ENCODE data around the gene KLHL40. TPM values are rescaled to one million over a fixed set of nuclear protein-coding genes. Genes with fewer than 3 reads are reported as not detected.

The KLHL40 gene
- total RNA-seq, 2 experiments from 2014 or later = not detected

DNA sequence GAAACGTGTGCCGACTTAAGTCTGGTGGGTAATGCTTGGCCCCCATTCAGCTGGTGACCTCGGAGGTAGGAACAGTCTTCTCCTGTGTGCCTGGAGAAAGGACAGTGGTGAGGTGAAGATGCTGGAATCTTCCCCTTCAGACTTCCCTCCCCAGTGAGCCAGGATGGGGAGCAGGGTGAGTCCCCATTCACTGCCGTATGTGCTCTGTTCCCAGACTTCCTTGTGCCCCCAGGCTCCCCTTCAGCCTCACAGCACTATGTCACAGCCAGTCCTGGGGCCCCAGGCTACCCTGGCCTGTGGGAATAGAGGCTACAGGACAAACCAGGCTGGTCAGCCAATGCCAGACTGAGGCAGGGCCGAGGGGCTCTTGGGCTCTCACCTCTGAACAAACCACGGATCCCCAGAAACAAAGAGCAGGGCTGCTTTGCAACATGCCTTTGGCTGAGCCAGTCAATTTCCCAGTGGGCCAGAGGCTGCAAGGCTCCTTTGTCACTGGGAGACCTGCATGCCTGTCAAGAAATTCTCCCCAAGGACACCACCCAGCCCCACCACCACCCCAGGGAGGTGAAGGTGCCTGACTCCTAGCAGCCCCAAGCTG lies 49.0 kb downstream of the KLHL40 start:
- POLR2A ChIA-PET = no interaction called here
- CTCF ChIA-PET = no interaction called here
- no peak for DNase-seq
- Mint-ChIP-seq H3K36me3 (ENCODE audit: low read depth) (no peaks in the 10 kb centered on the region), H3K4me1 (no peaks in the 10 kb centered on the region), H3K4me3 (no peak overlapping the region), H3K27me3 (peaks cover 5% of the 10 kb centered on the region), H3K9me3 (no peaks in the 10 kb centered on the region), H3K27ac (no peak overlapping the region)

DNA sequence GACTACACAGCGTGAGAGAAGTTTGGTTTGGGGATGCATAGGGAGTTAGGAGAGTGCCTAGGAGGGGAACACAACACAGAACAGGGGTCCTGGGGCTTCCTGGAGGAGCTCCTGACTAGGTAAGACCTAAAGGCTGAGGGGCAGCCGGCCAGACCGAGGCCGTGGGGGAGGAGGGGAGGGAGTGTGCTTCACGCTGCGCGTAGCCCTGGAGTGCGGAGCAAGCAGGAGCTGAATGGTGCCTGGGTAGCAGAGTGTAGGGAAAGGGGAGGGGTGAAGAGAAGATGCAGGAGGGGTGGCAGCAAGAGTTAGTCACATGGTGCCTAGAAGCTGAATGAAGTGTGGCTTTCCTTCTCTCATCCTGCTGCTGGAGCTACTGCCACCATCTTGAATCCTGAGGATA lies 49.7 kb downstream of the KLHL40 start:
- ChIA-PET POLR2A (no interaction called here), CTCF (no interaction called here)
- DNase-seq = no peak
- Mint-ChIP-seq H3K27me3 (peaks cover 5% of the 10 kb centered on the region), H3K27ac (no peak overlapping the region), H3K9me3 (no peaks in the 10 kb centered on the region), H3K4me1 (no peaks in the 10 kb centered on the region), H3K36me3 (ENCODE audit: low read depth) (no peaks in the 10 kb centered on the region), H3K4me3 (no peak overlapping the region)

DNA sequence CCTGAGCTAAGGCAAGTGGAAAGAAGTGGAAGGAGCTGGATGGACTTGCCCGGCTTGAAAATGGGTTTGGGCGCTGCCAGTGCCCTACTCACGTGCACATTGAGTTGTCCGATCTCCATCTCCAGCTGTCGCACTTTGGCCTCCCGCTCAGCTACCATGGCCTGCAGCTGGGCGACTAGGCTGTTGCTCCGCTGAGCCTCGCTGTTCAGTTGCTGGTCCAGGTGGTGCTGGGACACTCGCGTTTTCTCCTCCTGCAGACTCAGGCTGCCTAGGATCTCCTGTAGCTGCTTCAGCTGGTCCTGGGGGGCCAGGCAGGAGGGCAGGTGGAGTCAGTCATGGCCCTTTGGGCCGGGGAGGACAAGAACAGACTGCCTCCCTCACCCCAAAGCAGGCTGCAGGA lies 50.3 kb downstream of the KLHL40 start:
- no peaks in the 10 kb centered on the region for H3K36me3 Mint-ChIP-seq (ENCODE audit: low read depth)
- ChIA-PET POLR2A (no interaction called here), CTCF (no interaction called here)
- H3K4me1 Mint-ChIP-seq = no peaks in the 10 kb centered on the region
- DNase-seq = no peak
- no peaks in the 10 kb centered on the region for H3K9me3 Mint-ChIP-seq
- no peak overlapping the region for H3K27ac Mint-ChIP-seq
- no peak overlapping the region for H3K4me3 Mint-ChIP-seq
- H3K27me3 Mint-ChIP-seq = peaks cover 5% of the 10 kb centered on the region

DNA sequence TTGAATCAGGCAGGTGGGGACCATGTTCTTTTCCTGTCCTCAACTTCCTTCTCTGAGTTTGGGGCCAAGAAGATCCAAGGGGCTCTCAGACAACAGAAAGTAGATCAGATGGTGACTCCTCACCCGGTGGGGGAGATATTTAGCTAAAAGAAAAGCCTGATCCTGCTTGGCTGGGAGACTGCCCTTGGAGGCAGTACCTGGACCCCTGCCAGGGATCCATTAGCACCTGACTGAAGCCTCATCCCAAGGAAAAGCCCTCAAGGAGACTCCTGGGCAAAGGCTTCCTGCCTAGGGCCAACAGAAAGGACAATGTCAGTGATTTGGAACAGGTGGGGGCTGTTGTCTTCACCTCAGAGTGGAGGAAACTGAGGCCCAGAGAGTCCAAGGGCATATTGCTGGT lies 50.7 kb downstream of the KLHL40 start:
- Mint-ChIP-seq H3K4me3 (no peak overlapping the region), H3K9me3 (no peaks in the 10 kb centered on the region), H3K27ac (no peak overlapping the region), H3K27me3 (peaks cover 5% of the 10 kb centered on the region), H3K4me1 (no peaks in the 10 kb centered on the region), H3K36me3 (ENCODE audit: low read depth) (no peaks in the 10 kb centered on the region)
- POLR2A ChIA-PET = no interaction called here
- no peak for DNase-seq
- CTCF ChIA-PET = interaction anchor here (0.9 kb wide), 1 partner anchor 9 kb away, joined by 3 read pairs; no protein-coding TSS in a partner anchor

DNA sequence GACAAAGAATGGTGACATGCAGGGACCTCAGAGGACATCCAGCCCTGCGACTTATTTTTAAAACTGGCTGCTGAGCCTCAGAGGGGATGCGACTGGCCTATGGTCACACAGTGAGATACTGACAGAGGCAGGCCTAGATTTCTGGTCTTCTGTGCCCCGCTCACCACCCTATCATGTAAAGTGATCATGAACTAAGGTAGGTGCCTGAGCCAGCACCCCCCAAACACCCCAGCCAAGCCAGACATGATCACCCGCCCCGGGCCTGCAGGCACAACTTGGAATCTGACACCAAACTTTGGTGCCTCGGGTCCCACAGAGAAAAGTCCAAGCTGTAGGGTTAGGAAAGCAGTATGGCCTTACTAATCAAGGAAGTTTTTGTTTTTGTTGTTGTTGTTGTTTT lies 51.2 kb downstream of the KLHL40 start:
- H3K27me3 Mint-ChIP-seq = peaks cover 5% of the 10 kb centered on the region
- no peak overlapping the region for H3K4me3 Mint-ChIP-seq
- ChIA-PET CTCF (interaction anchor here (0.9 kb wide), 1 partner anchor 9 kb away, joined by 3 read pairs; no protein-coding TSS in a partner anchor), POLR2A (no interaction called here)
- H3K4me1 Mint-ChIP-seq = no peaks in the 10 kb centered on the region
- H3K36me3 Mint-ChIP-seq (ENCODE audit: low read depth) = no peaks in the 10 kb centered on the region
- no peak for DNase-seq
- no peaks in the 10 kb centered on the region for H3K9me3 Mint-ChIP-seq
- H3K27ac Mint-ChIP-seq = no peak overlapping the region

DNA sequence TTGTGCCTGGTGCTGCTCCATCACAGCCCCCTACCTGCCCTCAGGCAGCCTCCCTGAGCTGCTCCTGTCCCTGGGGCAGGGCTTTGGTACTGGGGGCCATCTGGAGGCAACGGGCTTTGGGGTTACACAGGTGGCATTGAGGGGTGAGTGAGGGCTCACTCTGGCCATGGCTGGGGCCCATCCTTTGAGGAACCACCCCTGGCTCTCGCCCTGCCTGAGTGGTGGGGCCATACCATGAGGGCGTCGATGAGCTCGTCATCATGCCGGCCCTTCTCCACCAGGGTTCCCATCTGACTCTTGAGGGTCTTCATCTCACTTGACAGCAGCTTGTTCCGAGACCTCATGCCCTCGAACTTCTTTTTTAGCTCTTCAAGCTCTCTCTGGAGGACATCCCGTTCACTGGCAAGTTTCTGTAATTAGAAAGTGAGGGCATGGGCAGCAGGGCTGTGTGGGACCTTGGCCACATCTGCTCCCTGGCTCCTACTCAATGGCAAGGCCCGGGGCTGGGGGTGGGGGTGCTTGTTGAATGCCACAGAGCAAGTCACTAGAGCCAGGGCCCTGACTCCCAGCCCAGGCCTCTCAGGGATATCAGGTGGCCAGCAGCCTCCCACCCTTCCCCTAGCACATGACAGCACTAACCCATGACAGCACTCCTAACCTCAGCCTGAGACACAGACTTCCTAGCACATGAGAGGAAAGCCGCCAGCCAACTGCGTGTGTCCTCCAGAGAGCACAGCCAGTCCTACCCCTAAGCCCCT lies 54.2 kb downstream of the KLHL40 start:
- Mint-ChIP-seq H3K36me3 (ENCODE audit: low read depth) (no peaks in the 10 kb centered on the region), H3K9me3 (no peaks in the 10 kb centered on the region)
- CTCF ChIA-PET = interaction anchor here (0.5 to 0.9 kb wide), 2 partner anchors 13 to 81 kb away, joined by 3 to 4 read pairs; no protein-coding TSS in a partner anchor

DNA sequence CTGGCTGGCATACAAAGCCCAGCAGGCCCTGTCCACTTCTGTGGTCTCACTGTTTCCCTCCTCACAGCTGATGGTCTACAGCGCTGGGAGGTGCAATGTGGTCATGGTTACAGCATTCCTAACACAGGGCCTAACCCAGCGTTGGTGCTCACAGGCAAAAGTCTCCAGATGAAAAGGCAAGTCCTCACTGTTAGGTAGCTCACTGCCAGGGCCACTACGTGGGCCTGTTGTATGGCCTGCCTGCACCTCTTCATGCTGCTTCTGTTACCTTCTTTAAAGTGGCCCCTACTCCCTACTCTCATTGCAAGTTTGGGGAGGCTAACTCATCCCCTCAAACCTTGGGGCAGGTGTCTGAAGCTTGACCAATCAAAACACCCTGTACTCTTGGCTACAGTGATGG lies 56.5 kb downstream of the KLHL40 start:
- no peak overlapping the region for H3K4me3 Mint-ChIP-seq
- H3K4me1 Mint-ChIP-seq = peaks cover 23% of the 10 kb centered on the region
- H3K9me3 Mint-ChIP-seq = no peaks in the 10 kb centered on the region
- ChIA-PET CTCF (interaction anchor here (1.0 to 1.1 kb wide), 2 partner anchors 14 to 20 kb away, joined by 3 read pairs; no protein-coding TSS in a partner anchor), POLR2A (no interaction called here)
- H3K27me3 Mint-ChIP-seq = peaks cover 5% of the 10 kb centered on the region
- H3K27ac Mint-ChIP-seq = no peak overlapping the region
- no peaks in the 10 kb centered on the region for H3K36me3 Mint-ChIP-seq (ENCODE audit: low read depth)
- no peak for DNase-seq

More for the DNA sequence above, 54.2 kb downstream of the KLHL40 start:
- peaks cover 7% of the 10 kb centered on the region for H3K4me1 Mint-ChIP-seq
- H3K4me3 Mint-ChIP-seq = no peak overlapping the region
- H3K27me3 Mint-ChIP-seq = peaks cover 5% of the 10 kb centered on the region
- H3K27ac Mint-ChIP-seq = no peak overlapping the region
- DNase-seq = no peak
- POLR2A ChIA-PET = no interaction called here

Other genes with a start within 250 kb of the KLHL40 start
- gene VIPR1, start 182.9 kb upstream of the KLHL40 start, total RNA-seq = 10 to 100 TPM; 19.9 to 21.3 TPM
- 10 to 100 TPM; 56.0 to 58.9 TPM for gene SEC22C, start 103.6 kb upstream of the KLHL40 start, total RNA-seq
- gene SS18L2, start 94.7 kb upstream of the KLHL40 start, total RNA-seq = 10 to 100 TPM; 48.9 to 63.6 TPM
- gene NKTR, start 84.9 kb upstream of the KLHL40 start, total RNA-seq = 100 to 1,000 TPM in 1 of 2 experiments, 10 to 100 TPM in 1; 96.4 to 106 TPM
- gene ZBTB47, start 31.8 kb upstream of the KLHL40 start, total RNA-seq = under 1 TPM; 0.21 to 0.22 TPM
- gene HHATL, start 17.3 kb downstream of the KLHL40 start, total RNA-seq = not detected
- gene CCDC13, start 87.7 kb downstream of the KLHL40 start, total RNA-seq = under 1 TPM; 0.60 to 0.65 TPM
- gene HIGD1A, start 119.0 kb downstream of the KLHL40 start, total RNA-seq = 10 to 100 TPM; 51.6 to 72.1 TPM
- gene ACKR2, start 123.9 kb downstream of the KLHL40 start, total RNA-seq = under 1 TPM; 0.40 to 0.73 TPM
- gene CYP8B1, start 190.3 kb downstream of the KLHL40 start, total RNA-seq = not detected
- under 1 TPM; 0.22 to 0.25 TPM for gene ZNF662, start 220.6 kb downstream of the KLHL40 start, total RNA-seq

All from activated CD4-positive, alpha-beta T cell treated with anti-CD3 and anti-CD28 coated beads, Interleukin-2, amount 10 ng/mL, durations not matched to agents 7 days and 5 days (primary cell).